HEK293 (cell line): Measurements from ENCODE around the gene NSUN4.

Experiments
- ZFP3 ChIP-seq: fragments of 450-650 bp; formaldehyde crosslinking; IDR thresholded peaks from 2 replicates; pipeline ENCODE4 v1.5.1; 2016; ENCODE audit warnings: low read depth, missing biosample characterization, missing genetic modification characterization
- ZNF146 ChIP-seq: fragments of 450-650 bp; formaldehyde crosslinking; IDR thresholded peaks from 2 replicates; pipeline ENCODE4 v1.5.1; 2016; ENCODE audit warnings: missing biosample characterization, missing genetic modification characterization
- ZNF16 ChIP-seq: fragments of 450-650 bp; formaldehyde crosslinking; IDR thresholded peaks from 2 replicates; pipeline ENCODE4 v1.5.1; 2016; ENCODE audit warnings: low read depth, missing biosample characterization, missing genetic modification characterization
- ZNF2 ChIP-seq: fragments of 450-650 bp; formaldehyde crosslinking; IDR thresholded peaks from 2 replicates; pipeline ENCODE4 v1.5.1; 2016; ENCODE audit warnings: missing biosample characterization, missing genetic modification characterization
- ZNF324 ChIP-seq: fragments of 450-650 bp; formaldehyde crosslinking; IDR thresholded peaks from 2 replicates; pipeline ENCODE4 v1.5.1; 2016; ENCODE audit warnings: missing biosample characterization, missing genetic modification characterization
- ZNF530 ChIP-seq: fragments of 450-650 bp; formaldehyde crosslinking; IDR thresholded peaks from 2 replicates; pipeline ENCODE4 v1.5.1; 2016; ENCODE audit warnings: low read depth, missing biosample characterization, missing genetic modification characterization
- ZNF626 ChIP-seq: fragments of 450-650 bp; sonication (Bioruptor Pico); formaldehyde crosslinking; IDR thresholded peaks from 2 replicates; pipeline ENCODE4 v1.5.1; 2018; ENCODE audit warnings: missing biosample characterization, missing genetic modification characterization, inconsistent platforms
- ZNF776 ChIP-seq: fragments of 450-650 bp; formaldehyde crosslinking; IDR thresholded peaks from 2 replicates; pipeline ENCODE4 v1.5.0; 2017; ENCODE audit warnings: missing biosample characterization, missing genetic modification characterization, borderline replicate concordance
- TF ChIP-seq, protein P1 (sequence below): fragments of 450-650 bp; formaldehyde crosslinking; IDR thresholded peaks from 2 replicates; pipeline ENCODE4 v1.5.1; 2016; ENCODE audit warnings: missing biosample characterization, missing genetic modification characterization
- TF ChIP-seq, protein P2 (sequence below): IDR thresholded peaks from 2 replicates; pipeline ENCODE4 v1.6.1; 2011; ENCODE audit warnings: mild to moderate bottlenecking, low read depth, low read length, borderline replicate concordance

DNA sequence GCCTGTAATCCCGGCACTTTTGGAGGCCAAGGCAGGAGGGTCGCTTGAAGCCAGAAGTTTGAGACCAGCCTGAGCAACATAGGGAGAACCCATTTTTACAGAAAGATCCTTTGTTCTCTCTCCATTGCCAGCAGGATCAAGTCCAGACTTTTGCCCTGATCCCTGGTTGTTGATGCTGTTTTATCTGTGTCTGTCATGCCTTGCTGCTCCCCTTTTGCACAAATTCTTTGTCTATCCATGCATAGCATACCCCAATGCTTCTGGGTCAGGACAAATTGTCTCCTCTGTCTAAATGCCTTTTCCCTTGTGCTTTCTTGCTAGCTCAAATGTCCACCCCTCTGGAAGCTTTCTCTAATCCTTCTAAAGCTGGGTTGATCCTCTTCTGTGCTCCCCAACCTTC lies 28.2 kb downstream of the NSUN4 start:
- TF ChIP-seq, protein P1, sequence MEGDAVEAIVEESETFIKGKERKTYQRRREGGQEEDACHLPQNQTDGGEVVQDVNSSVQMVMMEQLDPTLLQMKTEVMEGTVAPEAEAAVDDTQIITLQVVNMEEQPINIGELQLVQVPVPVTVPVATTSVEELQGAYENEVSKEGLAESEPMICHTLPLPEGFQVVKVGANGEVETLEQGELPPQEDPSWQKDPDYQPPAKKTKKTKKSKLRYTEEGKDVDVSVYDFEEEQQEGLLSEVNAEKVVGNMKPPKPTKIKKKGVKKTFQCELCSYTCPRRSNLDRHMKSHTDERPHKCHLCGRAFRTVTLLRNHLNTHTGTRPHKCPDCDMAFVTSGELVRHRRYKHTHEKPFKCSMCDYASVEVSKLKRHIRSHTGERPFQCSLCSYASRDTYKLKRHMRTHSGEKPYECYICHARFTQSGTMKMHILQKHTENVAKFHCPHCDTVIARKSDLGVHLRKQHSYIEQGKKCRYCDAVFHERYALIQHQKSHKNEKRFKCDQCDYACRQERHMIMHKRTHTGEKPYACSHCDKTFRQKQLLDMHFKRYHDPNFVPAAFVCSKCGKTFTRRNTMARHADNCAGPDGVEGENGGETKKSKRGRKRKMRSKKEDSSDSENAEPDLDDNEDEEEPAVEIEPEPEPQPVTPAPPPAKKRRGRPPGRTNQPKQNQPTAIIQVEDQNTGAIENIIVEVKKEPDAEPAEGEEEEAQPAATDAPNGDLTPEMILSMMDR (tag by site-specific recombination): no peak
- no peak for TF ChIP-seq ZNF626 (tag by site-specific recombination)
- TF ChIP-seq, protein P2, sequence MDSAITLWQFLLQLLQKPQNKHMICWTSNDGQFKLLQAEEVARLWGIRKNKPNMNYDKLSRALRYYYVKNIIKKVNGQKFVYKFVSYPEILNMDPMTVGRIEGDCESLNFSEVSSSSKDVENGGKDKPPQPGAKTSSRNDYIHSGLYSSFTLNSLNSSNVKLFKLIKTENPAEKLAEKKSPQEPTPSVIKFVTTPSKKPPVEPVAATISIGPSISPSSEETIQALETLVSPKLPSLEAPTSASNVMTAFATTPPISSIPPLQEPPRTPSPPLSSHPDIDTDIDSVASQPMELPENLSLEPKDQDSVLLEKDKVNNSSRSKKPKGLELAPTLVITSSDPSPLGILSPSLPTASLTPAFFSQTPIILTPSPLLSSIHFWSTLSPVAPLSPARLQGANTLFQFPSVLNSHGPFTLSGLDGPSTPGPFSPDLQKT: no peak
- TF ChIP-seq ZNF16 (tag by site-specific recombination): no peak
- TF ChIP-seq ZFP3 (tag by site-specific recombination): no peak
- TF ChIP-seq ZNF324 (tag by site-specific recombination): no peak
- TF ChIP-seq ZNF146 (tag by site-specific recombination): no peak
- no peak for TF ChIP-seq ZNF2 (tag by site-specific recombination)
- TF ChIP-seq ZNF776: no peak
- TF ChIP-seq ZNF530 (tag by site-specific recombination): no peak
